NCI-H748 (cell line): ENCODE results near the gene FXYD4.

Experiments used
- DNase-seq: peaks from one replicate; lab custom pipeline; 2025; ENCODE audit not compliant: unreplicated experiment; lab: John Stamatoyannopoulos, UW

Gene FXYD4

GRCh38 chr10:43343126-43343525 is 28.3 kb upstream of the FXYD4 start:
- no peak for DNase-seq

GRCh38 chr10:43344051-43344450 is 27.4 kb upstream of the FXYD4 start:
- no peak for DNase-seq

GRCh38 chr10:43347997-43348396 is 23.4 kb upstream of the FXYD4 start:
- no peak for DNase-seq

GRCh38 chr10:43348511-43349312 is 22.7 kb upstream of the FXYD4 start:
- peak; percentile 66 for DNase-seq

GRCh38 chr10:43350156-43350555 is 21.3 kb upstream of the FXYD4 start:
- DNase-seq, result no peak

- DNase-seq, result no peak
Measured at GRCh38 chr10:43350686-43351085, 20.8 kb upstream of the FXYD4 start.

- no peak for DNase-seq
Measured at GRCh38 chr10:43351301-43351700, 20.1 kb upstream of the FXYD4 start.

- DNase-seq, result peak; percentile 62
Measured at GRCh38 chr10:43352951-43353350, 18.5 kb upstream of the FXYD4 start.

GRCh38 chr10:43353495-43354329 is 17.7 kb upstream of the FXYD4 start:
- DNase-seq, result peak; percentile 5

- no peak for DNase-seq
Measured at GRCh38 chr10:43354330-43354635, 17.2 kb upstream of the FXYD4 start.

GRCh38 chr10:43354879-43355380 is 16.5 kb upstream of the FXYD4 start:
- DNase-seq, result no peak

GRCh38 chr10:43355749-43356371 is 15.6 kb upstream of the FXYD4 start:
- DNase-seq, result no peak

- DNase-seq, result no peak
Measured at GRCh38 chr10:43360086-43360485, 11.3 kb upstream of the FXYD4 start.

GRCh38 chr10:43361547-43362190 is 9.8 kb upstream of the FXYD4 start:
- DNase-seq, result peak; percentile 27

GRCh38 chr10:43362191-43362839 is 9.1 kb upstream of the FXYD4 start:
- peak; percentile 96 for DNase-seq

- DNase-seq, result no peak
Measured at GRCh38 chr10:43365001-43365400, 6.4 kb upstream of the FXYD4 start.

GRCh38 chr10:43369921-43370320 is 1.5 kb upstream of the FXYD4 start:
- DNase-seq, result no peak

- no peak for DNase-seq
Measured at GRCh38 chr10:43370671-43371215, 693 bp upstream of the FXYD4 start.

GRCh38 chr10:43372765-43373361 is 1.4 kb downstream of the FXYD4 start:
- DNase-seq, result no peak

- no peak for DNase-seq
Measured at GRCh38 chr10:43373461-43373860, 2.0 kb downstream of the FXYD4 start.
